AG20443 (cell line): ENCODE results near the gene HNRNPK.
A peak's percentile ranks its signal among the peaks of the same experiment; 100 is the strongest.

ENCODE experiments used
- DNase-seq: peaks from one replicate; pipeline ENCODE4 v3.0.0; 2012; ENCODE audit warnings: low spot score, mixed read lengths

Gene HNRNPK

DNA sequence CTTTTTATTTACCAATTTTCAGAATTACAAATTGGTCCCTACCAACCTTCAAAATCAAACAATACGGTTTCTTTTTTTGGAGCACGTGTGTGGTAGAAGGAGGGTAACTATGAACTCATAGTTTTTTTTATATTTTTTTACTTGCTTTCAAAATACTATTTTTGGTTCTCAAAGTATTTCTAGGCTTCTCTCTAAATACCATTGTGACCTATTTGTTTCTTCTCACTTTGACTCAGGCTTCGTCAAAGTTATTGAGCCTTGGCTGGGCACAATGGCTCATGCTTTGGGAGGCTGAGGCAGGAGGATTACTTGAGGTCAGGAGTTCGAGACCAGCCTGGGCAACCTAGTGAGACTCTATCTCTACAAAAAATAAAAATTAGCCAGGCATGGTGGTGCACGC lies 47.2 kb downstream of the HNRNPK start:
- no peak for DNase-seq

DNA sequence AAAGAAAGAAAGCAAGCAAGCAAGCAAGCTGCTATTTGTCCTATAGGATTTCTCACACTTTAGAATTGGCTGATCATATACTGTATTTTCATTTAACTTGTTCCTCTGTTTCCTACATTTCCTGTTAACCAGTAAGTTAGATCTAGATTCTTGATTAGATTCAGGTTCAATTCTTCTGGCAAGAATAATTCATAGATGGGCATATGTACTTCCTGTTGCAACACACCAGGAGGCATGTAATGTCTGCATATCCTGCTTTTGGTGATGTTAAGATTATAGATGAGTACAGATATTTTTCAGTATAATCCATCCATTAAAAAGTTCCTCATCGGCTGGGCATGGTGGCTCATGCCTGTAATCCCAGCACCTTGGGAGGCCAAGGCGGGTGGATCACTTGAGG lies 48.0 kb downstream of the HNRNPK start:
- no peak for DNase-seq

DNA sequence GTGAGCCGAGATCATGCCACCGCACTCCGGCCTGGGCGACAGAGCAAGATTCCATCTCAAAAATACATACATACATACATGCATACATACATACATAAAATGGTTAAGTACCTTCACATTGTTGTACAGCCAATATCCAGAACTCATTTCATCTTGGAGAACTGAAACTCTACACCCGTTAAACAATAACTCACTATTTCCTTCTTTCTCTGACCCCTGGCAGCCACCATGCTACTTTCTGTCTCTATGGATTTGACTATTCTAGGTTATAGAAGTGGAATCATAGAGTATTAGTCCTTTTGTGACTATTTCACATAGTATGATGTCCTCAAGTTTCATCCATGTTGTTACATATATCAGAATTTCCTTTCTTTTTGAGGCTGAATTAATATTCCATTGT lies 49.1 kb downstream of the HNRNPK start:
- no peak for DNase-seq

DNA sequence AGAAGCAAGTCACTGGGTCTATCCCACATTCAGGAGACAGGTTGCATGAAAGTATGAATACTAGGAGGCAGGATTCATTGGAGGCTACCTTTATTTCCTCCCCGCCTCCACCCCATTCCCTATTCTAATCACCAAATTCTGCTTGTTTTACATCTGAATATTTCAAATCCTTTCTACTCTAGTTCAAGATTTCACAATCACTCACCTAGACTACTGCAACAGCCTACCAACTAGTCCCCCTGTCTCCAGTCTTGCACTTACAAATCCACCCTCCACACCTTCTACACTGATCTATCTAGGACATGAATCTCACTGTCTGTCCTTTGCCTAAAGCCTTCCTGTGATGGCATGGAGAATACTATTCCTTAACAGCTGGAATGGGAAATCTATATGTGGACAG lies 52.4 kb downstream of the HNRNPK start:
- DNase-seq, result no peak

DNA sequence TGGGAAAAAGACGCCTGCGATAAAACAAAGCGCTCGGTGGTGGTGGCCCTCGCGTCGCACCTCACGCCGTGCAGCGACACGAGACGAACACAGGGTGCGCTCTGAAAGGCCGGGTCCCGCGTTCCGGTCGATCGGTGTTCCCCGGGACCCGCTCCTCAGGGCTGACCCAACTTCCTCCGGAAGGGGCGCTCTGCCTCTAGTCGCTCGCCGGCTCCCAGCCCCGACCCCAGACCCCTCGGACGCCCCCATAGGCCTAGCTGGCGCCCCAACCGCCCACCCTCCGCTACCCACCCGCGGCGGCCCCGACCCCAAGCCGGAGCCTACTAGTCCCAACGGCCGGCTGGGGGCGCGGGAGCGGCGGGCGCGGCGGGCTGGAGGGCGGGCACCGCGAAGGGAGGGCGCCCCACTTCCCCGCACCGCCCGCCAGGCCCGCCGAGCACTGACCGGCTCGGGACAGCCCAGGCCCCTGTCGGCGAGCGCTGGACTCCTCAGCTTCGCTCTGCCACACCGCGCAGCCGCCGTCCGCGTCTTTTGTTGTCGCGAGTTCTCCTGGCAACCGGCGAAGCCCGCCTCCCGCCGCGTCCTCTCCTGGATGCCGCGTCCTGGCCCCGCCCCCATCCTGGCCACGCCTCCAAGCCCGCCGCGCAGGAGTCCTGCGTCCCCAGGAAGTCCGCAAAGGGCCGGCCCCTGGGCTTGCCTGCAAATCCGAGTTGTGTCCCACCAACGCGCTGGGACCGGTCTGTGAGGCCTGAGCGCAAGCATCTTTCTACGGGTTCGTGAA lies 58.9 kb downstream of the HNRNPK start, which contains the start of gene KIF27:
KIF27 (minus strand) TSS at position 506 of the 781 bp plus-strand sequence. CDS start 5,841 bp downstream, outside the sequence.
- peak; percentile 98 for DNase-seq

DNA sequence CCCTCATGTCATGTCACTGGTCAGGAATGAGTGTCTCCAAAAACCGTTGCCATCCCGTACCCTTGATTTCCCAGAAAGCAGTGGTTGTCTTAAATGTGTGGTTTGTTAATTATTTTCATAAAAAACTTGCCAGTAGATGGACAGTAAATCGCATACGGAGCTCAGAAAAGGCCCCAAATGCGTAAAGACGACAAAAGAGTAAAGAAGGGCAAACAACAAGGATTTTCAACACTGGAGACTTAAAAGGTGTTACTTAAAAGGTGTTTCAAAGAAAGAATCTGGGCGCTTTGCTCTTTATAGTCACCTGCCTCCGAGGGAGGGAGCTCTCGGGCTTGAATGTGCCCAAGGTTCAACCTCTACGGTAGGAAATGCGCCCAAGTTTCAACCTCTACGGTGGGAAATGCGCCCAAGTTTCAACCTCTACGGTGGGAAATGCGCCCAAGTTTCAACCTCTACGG lies 59.5 kb downstream of the HNRNPK start:
- peak; percentile 29 for DNase-seq

DNA sequence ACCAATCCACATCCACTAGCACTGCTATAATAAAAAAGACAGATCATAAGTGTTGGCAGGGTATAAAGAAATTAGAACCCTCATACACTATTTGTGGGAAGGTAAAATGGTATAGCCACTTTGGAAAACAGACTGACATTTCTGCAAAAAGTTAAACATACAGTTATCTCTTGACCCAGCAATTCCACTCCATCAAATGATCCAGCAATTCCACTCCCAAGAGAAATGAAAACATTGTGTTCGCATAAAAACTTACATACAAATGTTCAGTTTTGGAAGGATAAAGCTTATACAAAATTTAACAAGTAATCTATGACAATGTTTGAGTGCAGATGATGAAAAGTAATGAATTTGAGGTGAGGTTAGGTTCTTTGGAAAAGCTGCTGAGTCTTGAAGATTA lies 60.9 kb downstream of the HNRNPK start:
- no peak for DNase-seq
